Gastroesophageal sphincter (tissue), 3 donors: ENCODE results near the gene SATB2.

Source experiments
- EP300 ChIP-seq: sonication (generic); formaldehyde crosslinking; IDR thresholded peaks from one replicate; pipeline ENCODE4 v1.6.1; 2017; ENCODE audit warnings: antibody characterized with exemption, mild to moderate bottlenecking
- POLR2AphosphoS5 ChIP-seq: sonication (generic); formaldehyde crosslinking; IDR thresholded peaks from one replicate; pipeline ENCODE4 v1.6.1; 2017; ENCODE audit warnings: antibody characterized with exemption
- TF ChIP-seq, protein P1 (sequence below), 4 experiments: fragments of 200-600 bp in 2 of 4; fragments of 450-650 bp in 2 of 4; sonication (generic) in 1 of 4; IDR thresholded peaks; one replicate each; pipeline ENCODE4 v1.5.1; 2017 to 2019; ENCODE audit warnings: antibody characterized with exemption in 4 of 4, mild to moderate bottlenecking in 2 of 4, moderate library complexity in 2 of 4

DNA sequence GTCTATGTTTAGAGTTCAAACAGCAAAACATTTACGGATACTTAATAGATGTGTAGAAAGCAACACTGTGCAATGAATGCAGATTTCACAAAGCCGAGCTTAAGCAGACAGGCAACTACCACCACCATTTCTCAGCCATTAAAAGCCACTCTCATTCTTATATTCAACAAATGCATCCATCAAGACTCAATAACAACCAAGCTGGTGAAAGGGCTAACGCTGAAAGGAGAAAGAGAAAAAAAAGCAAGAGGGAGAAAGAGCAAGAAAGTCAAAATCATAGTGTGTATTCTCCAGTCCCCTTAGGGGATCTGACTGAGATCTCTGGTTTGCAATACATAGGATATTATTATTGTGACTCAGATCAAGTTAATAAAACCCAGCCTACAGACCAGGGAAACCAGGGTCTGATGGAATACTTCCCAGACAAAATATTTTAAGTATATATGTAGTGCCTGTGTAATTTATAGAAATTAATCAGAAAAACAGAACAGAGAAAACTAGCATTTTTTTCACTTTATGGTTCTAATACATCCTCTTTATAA is 14.1 kb downstream of the SATB2 start:
- TF ChIP-seq, protein P1, sequence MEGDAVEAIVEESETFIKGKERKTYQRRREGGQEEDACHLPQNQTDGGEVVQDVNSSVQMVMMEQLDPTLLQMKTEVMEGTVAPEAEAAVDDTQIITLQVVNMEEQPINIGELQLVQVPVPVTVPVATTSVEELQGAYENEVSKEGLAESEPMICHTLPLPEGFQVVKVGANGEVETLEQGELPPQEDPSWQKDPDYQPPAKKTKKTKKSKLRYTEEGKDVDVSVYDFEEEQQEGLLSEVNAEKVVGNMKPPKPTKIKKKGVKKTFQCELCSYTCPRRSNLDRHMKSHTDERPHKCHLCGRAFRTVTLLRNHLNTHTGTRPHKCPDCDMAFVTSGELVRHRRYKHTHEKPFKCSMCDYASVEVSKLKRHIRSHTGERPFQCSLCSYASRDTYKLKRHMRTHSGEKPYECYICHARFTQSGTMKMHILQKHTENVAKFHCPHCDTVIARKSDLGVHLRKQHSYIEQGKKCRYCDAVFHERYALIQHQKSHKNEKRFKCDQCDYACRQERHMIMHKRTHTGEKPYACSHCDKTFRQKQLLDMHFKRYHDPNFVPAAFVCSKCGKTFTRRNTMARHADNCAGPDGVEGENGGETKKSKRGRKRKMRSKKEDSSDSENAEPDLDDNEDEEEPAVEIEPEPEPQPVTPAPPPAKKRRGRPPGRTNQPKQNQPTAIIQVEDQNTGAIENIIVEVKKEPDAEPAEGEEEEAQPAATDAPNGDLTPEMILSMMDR (IDR thresholded peaks at IDR 0.05) = no peak
- TF ChIP-seq EP300 = no peak
- TF ChIP-seq POLR2AphosphoS5 = no peak
